GM12872 (cell line): ENCODE results near the gene GLYAT.

Source experiments
- TF ChIP-seq, protein P1 (sequence below): IDR thresholded peaks from 3 replicates; pipeline ENCODE4 v1.5.1; 2011; ENCODE audit warnings: low read depth, mild to moderate bottlenecking, low read length, moderate library complexity; ENCODE audit not compliant: insufficient read depth

The GLYAT gene

DNA sequence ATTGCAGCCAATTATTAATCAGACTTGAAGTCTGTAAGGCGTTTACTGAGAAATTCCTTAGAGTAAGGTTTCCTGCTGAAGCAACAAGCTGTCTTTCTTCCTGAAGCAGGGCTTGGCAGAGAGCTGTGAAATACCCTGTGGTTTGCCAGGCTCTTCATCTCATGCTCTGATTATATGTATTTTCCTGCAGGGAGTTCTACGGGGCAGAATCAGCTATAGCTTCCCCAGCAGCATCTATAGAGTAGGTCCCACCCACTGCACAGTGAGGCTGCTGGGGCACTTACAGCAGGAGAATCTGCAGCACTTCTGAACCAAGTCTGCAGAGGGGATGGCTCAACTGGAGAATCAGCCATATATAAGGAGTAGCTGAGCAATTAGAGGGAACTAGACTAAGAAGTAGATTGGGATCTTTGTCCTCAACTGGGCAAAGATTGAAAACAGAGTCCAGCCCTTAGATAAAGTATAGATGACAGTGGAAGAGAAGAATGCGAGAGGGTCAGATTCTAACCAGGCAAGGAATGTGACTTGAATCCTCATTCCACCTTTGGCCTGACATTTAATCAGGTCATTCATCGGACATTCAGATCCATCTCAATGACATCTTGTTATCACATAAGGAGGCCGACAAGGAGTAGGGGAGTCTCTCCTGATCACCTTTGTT lies 71.7 kb downstream of the GLYAT start:
- TF ChIP-seq, protein P1, sequence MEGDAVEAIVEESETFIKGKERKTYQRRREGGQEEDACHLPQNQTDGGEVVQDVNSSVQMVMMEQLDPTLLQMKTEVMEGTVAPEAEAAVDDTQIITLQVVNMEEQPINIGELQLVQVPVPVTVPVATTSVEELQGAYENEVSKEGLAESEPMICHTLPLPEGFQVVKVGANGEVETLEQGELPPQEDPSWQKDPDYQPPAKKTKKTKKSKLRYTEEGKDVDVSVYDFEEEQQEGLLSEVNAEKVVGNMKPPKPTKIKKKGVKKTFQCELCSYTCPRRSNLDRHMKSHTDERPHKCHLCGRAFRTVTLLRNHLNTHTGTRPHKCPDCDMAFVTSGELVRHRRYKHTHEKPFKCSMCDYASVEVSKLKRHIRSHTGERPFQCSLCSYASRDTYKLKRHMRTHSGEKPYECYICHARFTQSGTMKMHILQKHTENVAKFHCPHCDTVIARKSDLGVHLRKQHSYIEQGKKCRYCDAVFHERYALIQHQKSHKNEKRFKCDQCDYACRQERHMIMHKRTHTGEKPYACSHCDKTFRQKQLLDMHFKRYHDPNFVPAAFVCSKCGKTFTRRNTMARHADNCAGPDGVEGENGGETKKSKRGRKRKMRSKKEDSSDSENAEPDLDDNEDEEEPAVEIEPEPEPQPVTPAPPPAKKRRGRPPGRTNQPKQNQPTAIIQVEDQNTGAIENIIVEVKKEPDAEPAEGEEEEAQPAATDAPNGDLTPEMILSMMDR: no peak

DNA sequence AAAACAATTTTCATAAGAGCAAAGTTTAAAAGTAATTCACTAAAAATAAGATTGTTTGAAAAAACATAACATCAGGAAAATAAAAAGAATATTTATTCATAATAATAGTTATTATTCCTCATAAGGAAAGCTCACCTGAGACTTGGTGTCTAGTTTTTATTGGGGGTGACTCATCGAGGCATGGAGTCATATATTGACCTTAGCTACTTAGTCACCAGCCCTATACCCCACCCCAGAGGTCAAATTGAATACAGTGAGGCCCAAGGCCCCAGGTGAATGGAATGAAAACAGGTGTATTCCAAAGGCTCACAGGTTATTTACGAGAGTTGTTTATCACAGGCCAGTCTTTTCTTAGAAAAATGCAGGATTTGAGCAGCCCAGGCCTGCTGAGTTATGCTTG lies 72.3 kb downstream of the GLYAT start:
- TF ChIP-seq, protein P1: no peak
